NCI-H2196 treated with DMSO at 0.1 percent for 48 hours (cell line): ENCODE results near the gene KCTD7.
"Not testable (repeated sequence)": the region's sequence is repeated elsewhere in the genome, so short reads cannot be mapped to it uniquely, and the experiment has no call there.

Experiments used
- DNase-seq: peaks from one replicate; lab custom pipeline; 2025; ENCODE audit not compliant: unreplicated experiment; lab: John Stamatoyannopoulos, UW

Gene KCTD7

GRCh38 chr7:66653719-66654274 lies 25.1 kb downstream of the KCTD7 start:
- DNase-seq = not testable (repeated sequence)

DNA sequence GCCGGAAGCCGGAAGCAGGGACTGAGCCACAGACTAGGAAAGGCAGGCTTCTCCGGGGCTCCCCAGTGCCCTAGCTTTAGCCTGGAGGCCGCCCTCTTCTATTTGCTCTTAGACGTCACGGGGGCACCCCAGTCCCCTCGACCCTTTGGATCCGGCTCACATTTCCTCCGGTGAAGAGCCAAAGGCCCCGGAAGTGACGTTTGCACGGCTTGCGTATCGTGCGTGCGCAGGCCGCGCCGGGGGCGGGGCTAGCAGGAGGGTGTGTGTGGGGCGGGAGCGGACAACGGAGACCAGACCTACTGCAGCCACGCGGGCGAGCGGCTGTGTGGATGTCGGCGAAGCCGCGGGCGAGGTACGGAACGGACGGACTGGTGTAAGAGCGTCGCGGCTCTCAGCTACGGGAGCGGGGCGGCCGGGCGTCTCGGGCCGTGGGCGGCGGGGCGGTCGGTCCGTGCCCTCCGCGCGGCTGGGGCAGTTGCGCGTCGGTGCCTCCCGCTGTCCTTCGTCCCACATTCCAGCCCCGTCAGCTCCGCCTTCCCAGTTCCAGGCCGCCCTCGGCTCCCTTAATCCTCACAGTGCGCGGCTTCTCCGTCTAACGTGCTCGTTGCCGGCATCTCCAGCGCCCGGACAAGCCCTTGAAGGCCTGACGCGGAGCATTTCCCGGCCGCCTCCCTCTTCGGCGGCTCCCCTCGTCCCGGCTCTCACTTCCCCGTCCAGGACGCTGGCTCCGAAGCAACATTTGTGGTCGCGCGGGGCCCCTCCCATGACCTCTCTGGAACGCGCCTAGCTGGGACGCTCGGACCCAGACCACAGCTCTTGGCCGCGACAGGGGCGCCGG lies 25.8 kb downstream of the KCTD7 start:
- DNase-seq = peak; percentile 91

- DNase-seq = not testable (repeated sequence)
These were observed 26.6 kb downstream of the KCTD7 start for GRCh38 chr7:66655113-66655806.

DNA sequence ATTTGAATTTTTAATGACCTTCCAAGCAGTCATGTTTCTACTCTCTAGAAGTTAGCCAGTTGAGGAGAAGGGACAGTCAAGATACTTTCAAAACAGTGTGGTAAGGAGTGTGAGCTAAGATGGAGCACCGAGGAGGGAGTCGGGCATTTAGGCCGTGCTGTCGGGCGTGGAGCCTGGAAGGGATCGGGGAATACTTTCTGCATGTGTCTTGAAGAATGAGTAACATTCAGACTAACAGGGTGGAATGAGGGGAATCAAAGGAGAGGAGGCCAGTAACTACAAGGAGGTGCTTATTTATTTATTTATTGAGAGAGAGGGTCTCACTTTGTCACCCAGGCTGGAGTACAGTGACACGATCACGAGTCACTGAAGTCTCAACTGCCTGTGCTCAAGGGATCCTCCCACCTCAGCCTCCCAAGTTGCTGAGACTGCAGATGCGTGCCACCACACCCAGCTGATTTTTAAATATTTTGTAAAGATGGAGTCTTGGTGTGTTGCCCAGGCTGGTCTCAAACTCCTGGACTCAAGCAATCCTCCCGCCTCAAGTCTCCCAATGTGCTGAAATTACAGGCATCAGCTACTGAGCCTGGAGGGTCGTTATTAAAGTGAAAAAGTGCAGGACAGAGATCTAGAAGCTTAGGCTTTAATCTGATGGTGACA lies 27.3 kb downstream of the KCTD7 start:
- DNase-seq = not testable (repeated sequence)

DNA sequence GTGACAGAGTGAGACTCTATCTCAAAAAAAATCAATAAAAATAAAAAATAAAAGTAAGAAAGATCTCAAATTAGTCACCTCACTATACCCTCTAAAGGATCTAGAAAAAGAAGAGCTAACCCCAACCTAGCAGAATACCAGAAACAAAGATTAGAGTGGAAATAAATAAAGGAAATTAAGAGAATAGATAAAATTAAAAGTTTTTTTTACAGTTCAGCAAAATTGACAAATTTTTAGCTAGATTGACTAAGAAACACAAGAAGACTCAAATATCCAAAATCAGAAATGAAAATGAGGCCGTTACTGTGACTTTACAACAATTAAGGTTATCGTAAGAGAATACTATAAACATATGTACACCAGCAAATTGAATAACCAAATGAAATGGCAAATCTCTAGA lies 29.1 kb downstream of the KCTD7 start:
- no peak for DNase-seq

- no peak for DNase-seq
These were observed 34.1 kb downstream of the KCTD7 start for GRCh38 chr7:66662646-66663264.

- DNase-seq = no peak
These were observed 36.1 kb downstream of the KCTD7 start for GRCh38 chr7:66664590-66665293.

DNA sequence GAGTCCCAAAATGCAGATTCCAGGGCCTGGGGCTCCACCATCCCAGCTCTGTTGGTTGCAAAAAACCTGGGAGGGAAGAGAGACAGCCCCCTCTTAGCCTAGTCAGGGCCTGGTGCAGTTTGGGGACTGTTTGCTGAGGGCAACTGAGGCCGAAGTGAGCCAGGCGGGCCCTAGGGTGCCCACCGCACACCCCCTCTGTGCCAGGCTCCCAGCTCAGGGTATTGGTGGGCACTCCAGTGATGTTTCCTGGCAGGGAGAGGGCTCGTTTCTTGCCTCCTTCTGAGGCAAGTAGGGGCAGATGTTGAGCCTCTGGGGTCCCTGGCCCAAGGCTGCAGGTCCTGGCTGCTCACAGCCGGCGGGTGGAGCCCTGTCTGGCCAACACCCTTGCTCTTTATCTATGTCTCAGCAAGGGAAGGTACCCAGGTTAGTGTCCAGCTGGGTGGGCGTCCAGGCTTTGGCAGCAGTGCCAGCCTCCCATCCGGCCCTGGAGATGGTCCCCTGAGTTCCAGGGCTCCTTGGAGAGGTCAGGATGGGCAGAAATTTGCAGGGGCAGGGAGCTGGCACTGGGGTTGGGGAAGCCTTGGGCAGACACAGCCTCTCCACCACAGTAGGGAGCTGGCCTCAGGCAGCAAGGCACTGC lies 37.8 kb downstream of the KCTD7 start:
- DNase-seq = no peak

DNA sequence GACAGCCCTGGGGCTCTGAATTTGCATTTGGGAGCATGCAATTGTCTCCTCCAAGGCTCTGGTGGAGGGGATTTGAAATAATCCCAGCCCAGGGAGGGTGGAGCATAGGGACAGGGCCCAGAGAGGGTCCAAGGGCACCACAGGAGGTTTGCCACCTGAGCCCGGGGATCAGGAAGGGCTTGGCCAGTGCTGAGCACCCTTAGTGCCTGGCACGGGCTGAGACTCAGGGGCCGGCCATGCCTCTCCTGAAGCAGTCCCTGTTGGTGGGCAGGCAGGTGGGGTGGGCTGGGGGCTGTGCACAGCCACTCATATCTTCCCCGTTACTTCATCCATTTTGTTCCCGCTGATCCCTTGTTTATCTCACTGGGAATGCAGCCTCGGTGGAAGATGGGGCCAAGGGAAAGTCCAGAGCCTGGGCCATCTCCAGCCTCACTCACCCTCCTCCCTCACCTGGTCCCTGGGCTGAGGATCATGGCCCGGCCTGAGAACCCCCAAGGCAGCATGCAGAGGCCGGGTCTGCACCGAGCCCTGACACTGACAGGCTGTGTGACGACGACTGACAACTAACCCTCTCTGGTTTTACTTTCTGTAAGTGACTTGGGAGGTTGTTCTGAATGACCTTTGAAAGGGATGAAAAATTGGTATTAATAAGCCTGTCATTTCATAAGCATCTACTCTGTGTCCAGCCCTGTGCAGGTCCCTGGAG lies 38.5 kb downstream of the KCTD7 start:
- no peak for DNase-seq

GRCh38 chr7:66668112-66668511 lies 39.4 kb downstream of the KCTD7 start:
- no peak for DNase-seq

GRCh38 chr7:66668677-66669076 lies 40.0 kb downstream of the KCTD7 start:
- DNase-seq = no peak

- no peak for DNase-seq
These were observed 40.4 kb downstream of the KCTD7 start for GRCh38 chr7:66669088-66669487.

DNA sequence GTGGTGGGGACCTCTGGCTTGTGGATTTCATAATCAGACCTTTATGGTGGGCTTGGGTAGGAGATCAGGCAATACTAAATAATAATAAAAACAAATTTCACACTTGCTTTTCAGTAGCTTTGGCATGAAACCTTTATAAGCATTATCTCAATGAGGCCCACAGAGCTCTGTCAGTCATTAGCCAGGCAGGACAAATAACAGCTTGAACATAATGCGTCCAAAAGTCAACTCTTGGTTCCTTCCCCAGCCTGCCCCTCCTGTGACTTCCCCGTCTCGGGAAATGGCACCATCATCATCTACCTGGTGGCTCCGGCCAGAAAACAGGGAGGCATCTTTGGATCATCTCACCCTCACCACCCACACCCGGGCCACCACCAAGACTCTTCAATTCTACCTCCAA lies 40.8 kb downstream of the KCTD7 start:
- no peak for DNase-seq

DNA sequence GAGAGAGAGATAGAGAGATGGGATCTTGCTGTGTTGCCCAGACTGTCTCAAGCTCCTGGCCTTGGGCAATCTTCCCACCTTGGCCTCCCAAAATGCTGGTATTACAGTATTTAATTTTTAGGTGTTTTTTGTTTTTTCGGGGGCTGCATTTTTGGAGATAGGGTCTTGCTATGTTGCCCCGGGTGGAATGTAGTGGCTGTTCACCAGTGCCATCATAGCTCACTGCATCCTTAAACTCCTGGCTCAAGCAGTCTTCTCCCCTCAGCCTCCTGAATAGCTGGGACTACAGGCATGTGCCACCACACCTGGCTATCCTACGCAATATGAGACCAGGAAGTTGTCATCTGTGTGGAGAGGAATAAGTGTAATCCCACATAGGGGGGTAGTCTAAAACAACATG lies 42.4 kb downstream of the KCTD7 start:
- no peak for DNase-seq

GRCh38 chr7:66671486-66671885 lies 42.8 kb downstream of the KCTD7 start:
- DNase-seq = not testable (repeated sequence)

- DNase-seq = not testable (repeated sequence)
These were observed 43.9 kb downstream of the KCTD7 start for GRCh38 chr7:66672432-66673123.

- not testable (repeated sequence) for DNase-seq
These were observed 44.5 kb downstream of the KCTD7 start for GRCh38 chr7:66673124-66673640.

DNA sequence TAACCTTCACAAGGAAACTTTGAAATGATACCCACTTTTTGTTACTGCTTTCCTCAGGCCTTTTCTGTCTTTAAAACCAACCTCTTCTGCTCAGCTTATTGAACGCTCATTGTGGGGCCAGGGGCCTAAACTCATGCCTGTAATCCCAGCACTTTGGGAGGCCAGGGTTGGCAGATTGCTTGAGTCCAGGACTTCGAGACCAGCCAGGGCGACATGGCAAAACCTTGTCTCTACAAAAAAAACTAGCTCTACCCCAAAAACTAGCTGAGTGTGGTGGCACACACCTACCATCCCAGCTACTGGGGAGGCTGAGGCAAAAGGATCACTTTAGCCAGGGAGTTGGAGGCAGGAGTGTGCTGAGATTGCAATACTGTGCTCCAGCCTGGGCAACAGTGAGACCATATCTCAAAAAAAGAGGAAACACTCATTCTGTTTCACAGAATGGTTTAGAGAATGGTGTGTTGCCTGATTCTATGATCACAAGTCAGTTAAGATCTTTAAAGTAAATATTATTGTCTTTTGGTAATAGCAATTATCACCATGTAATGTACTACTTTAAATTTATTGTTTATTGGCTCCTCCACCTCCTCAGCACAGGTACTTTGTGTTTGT lies 51.1 kb downstream of the KCTD7 start:
- no peak for DNase-seq
